T-helper 2 cell treated with Interferon-gamma antibody and Interleukin-4, amounts not matched to agents 5 μg/mL and 100 μg/mL, for 36 hours (primary cell): ENCODE results near the gene PREP.

Source experiments
- DNase-seq: peaks from one replicate; pipeline ENCODE4 v3.0.0; 2021; ENCODE audit warnings: low spot score
- H3K27ac Mint-ChIP-seq: one replicate; pipeline ENCODE4 v1.8.0; 2021; ENCODE audit warnings: mild to moderate bottlenecking, mixed read lengths
- H3K27me3 Mint-ChIP-seq: one replicate; pipeline ENCODE4 v1.8.0; 2021; ENCODE audit warnings: low read depth, mixed read lengths
- H3K36me3 Mint-ChIP-seq: one replicate; pipeline ENCODE4 v1.8.0; 2021; ENCODE audit warnings: low read depth, mixed read lengths
- H3K4me1 Mint-ChIP-seq: one replicate; pipeline ENCODE4 v1.8.0; 2021; ENCODE audit warnings: low read depth, mixed read lengths
- H3K4me3 Mint-ChIP-seq: one replicate; pipeline ENCODE4 v1.8.0; 2022; ENCODE audit warnings: mild to moderate bottlenecking, moderate library complexity, mixed read lengths
- H3K9me3 Mint-ChIP-seq: one replicate; pipeline ENCODE4 v1.8.0; 2021; ENCODE audit warnings: mixed read lengths

PREP gene

GRCh38 chr6:105273589-105273988 is 129.3 kb downstream of the PREP start:
- peaks cover 3% of the 10 kb centered on the region for H3K27me3 Mint-ChIP-seq
- DNase-seq: no peak
- no peaks in the 10 kb centered on the region for H3K4me1 Mint-ChIP-seq
- H3K36me3 Mint-ChIP-seq: peaks cover 18% of the 10 kb centered on the region
- H3K27ac Mint-ChIP-seq: no peak overlapping the region
- no peak overlapping the region for H3K4me3 Mint-ChIP-seq
- no peaks in the 10 kb centered on the region for H3K9me3 Mint-ChIP-seq

- H3K27me3 Mint-ChIP-seq: peaks cover 3% of the 10 kb centered on the region
- no peaks in the 10 kb centered on the region for H3K9me3 Mint-ChIP-seq
- H3K4me1 Mint-ChIP-seq: no peaks in the 10 kb centered on the region
- peaks cover 14% of the 10 kb centered on the region for H3K36me3 Mint-ChIP-seq
- H3K4me3 Mint-ChIP-seq: no peak overlapping the region
- no peak overlapping the region for H3K27ac Mint-ChIP-seq
- DNase-seq: no peak
Observed at GRCh38 chr6:105272786-105273185, 130.1 kb downstream of the PREP start.

DNA sequence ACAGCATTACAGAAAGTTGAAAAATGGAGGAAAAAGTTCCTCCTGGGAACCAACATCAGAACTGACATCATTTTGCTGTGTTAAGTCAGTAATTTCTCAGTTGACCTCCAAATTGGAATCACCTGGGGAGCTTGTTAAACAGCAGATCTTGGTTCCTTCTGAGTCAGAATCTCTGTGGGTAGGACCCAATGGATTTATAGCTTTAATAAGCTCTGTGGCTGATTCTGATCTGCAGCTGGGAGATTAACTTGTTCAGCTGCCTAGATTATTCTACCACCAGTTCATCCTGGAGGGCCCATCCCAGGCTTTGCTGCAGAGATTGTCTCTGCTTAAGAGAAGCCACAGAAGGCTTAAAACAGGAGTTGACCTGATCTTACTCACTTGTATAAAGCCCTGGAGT is 132.4 kb downstream of the PREP start:
- Mint-ChIP-seq H3K36me3 (no peaks in the 10 kb centered on the region), H3K4me1 (no peaks in the 10 kb centered on the region), H3K4me3 (no peak overlapping the region), H3K27me3 (peaks cover 10% of the 10 kb centered on the region), H3K27ac (no peak overlapping the region), H3K9me3 (peaks cover 5% of the 10 kb centered on the region)
- no peak for DNase-seq

GRCh38 chr6:105269390-105269789 is 133.5 kb downstream of the PREP start:
- Mint-ChIP-seq H3K9me3 (peaks cover 5% of the 10 kb centered on the region), H3K36me3 (no peaks in the 10 kb centered on the region), H3K27me3 (peaks cover 10% of the 10 kb centered on the region), H3K27ac (no peak overlapping the region), H3K4me3 (no peak overlapping the region), H3K4me1 (no peaks in the 10 kb centered on the region)
- DNase-seq: no peak

GRCh38 chr6:105263685-105264610 is 138.9 kb downstream of the PREP start:
- DNase-seq: no peak
- Mint-ChIP-seq H3K36me3 (no peaks in the 10 kb centered on the region), H3K27ac (no peak overlapping the region), H3K9me3 (peaks cover 5% of the 10 kb centered on the region), H3K4me3 (no peak overlapping the region), H3K27me3 (peaks cover 11% of the 10 kb centered on the region), H3K4me1 (no peaks in the 10 kb centered on the region)

DNA sequence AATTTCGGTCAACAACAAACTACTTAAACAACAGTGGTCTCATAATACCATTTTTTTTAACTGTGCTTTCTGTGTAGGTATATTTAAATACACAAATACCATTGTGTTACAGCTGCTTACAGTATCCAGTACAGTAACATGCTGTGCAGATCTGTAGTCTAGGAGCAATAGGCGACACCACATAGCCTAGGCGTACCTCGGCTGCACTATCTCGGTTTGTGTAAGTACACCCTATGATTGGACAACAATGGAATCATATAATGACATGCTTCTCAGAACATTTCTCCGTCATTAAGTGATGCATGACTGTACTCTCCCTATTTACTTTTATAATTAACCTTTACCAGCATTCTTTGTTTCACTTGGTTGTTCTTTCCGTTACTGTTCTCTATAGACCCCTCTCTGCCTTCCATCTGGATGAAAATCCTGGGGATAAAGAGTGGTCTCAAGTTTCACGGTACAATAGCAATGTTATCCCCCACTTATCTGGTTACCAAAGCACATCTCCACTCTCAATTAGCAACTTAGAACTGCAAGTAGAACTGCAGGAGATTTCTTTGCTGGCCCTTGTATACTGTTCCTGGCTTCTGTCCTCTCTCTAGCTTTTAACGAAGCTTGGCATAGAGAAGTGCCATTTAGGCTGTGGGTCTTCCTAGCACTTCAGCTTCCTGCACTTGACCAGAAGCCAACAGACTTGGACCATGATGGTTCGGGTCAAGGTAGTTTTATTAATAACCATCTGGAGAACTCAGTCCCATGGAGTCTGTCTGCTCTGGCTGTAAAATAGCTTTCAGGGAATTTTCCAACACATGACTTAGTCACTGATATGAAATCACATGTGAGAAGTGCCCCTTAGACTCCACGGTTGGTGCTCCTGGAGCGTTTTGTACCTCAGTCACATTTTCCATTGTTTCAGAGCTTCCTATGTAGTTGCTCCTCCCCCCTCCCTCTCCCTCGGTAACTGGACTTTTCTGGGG is 142.7 kb downstream of the PREP start:
- Mint-ChIP-seq H3K27ac (no peak overlapping the region), H3K27me3 (peaks cover 5% of the 10 kb centered on the region), H3K4me3 (no peak overlapping the region), H3K36me3 (no peaks in the 10 kb centered on the region), H3K4me1 (peaks cover 4% of the 10 kb centered on the region), H3K9me3 (no peaks in the 10 kb centered on the region)
- no peak for DNase-seq

DNA sequence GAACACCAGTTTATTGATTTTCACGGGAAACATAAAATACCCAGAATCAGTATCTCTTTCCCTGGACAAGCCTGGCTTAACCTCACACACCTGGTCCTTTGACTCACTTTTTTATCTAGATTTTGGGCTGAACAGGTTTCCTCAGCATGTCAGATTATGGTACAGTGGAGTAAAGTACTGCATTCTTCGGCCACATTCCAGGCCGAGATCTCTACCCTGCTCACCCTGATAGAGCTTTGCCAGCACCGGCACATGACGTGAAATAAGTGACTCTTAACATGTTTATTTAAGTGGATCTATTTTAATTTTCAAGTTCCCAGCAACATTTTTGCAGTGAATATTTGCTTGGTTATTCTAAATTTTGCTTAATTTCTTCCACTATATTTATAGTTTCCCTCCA is 144.1 kb downstream of the PREP start:
- no peaks in the 10 kb centered on the region for H3K9me3 Mint-ChIP-seq
- H3K4me3 Mint-ChIP-seq: no peak overlapping the region
- no peak for DNase-seq
- peaks cover 5% of the 10 kb centered on the region for H3K27me3 Mint-ChIP-seq
- peaks cover 4% of the 10 kb centered on the region for H3K4me1 Mint-ChIP-seq
- no peak overlapping the region for H3K27ac Mint-ChIP-seq
- no peaks in the 10 kb centered on the region for H3K36me3 Mint-ChIP-seq

- H3K4me1 Mint-ChIP-seq: peaks cover 4% of the 10 kb centered on the region
- no peak overlapping the region for H3K27ac Mint-ChIP-seq
- DNase-seq: no peak
- H3K9me3 Mint-ChIP-seq: no peaks in the 10 kb centered on the region
- no peak overlapping the region for H3K4me3 Mint-ChIP-seq
- peaks cover 7% of the 10 kb centered on the region for H3K27me3 Mint-ChIP-seq
- H3K36me3 Mint-ChIP-seq: no peaks in the 10 kb centered on the region
Observed at GRCh38 chr6:105257340-105257739, 145.5 kb downstream of the PREP start.

DNA sequence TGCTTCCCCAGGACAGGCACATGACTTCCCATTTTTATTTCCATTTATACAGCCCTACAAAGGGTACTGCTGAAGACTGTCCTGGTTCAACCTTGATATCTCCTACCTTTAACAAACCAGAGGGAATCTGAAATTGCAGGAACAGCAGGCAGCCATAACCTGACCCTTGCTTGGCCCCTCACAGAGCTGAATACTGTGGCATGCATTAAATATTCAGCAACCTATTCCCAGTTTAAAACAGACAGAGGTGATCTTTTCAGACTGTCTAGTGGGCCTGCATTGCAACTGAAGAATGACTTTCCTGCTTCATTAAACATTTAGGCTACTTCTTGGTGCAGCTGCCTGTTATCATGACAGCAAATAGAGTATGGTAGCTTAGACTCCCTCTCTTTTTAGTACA is 146.3 kb downstream of the PREP start:
- Mint-ChIP-seq H3K9me3 (no peaks in the 10 kb centered on the region), H3K27ac (no peak overlapping the region), H3K4me3 (no peak overlapping the region), H3K27me3 (peaks cover 8% of the 10 kb centered on the region), H3K36me3 (no peaks in the 10 kb centered on the region), H3K4me1 (peaks cover 4% of the 10 kb centered on the region)
- no peak for DNase-seq

DNA sequence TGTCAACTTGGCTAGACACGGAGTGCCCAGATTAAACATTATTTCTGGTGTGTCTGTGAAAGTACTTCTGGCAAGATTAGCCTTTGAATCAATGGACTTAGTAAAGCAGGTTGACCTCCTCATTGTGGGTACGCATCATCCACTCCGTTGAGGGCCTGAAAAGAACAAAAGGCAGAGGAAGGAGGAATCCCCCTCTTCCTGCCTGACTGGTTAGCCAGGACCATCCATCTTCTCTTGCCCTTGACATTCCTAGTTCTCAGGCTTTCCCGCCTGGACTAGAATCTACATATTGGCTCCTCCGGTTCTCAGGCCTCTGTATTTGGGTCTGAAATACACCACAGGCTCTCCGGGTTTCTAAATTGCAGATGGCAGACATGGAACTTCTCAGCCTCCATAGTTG is 149.1 kb downstream of the PREP start:
- no peak for DNase-seq
- H3K9me3 Mint-ChIP-seq: no peaks in the 10 kb centered on the region
- H3K27ac Mint-ChIP-seq: no peak overlapping the region
- no peaks in the 10 kb centered on the region for H3K36me3 Mint-ChIP-seq
- no peak overlapping the region for H3K4me3 Mint-ChIP-seq
- H3K27me3 Mint-ChIP-seq: peaks cover 5% of the 10 kb centered on the region
- H3K4me1 Mint-ChIP-seq: peaks cover 4% of the 10 kb centered on the region

- no peak overlapping the region for H3K4me3 Mint-ChIP-seq
- no peak for DNase-seq
- no peak overlapping the region for H3K27ac Mint-ChIP-seq
- peaks cover 5% of the 10 kb centered on the region for H3K27me3 Mint-ChIP-seq
- no peaks in the 10 kb centered on the region for H3K4me1 Mint-ChIP-seq
- no peaks in the 10 kb centered on the region for H3K36me3 Mint-ChIP-seq
- no peaks in the 10 kb centered on the region for H3K9me3 Mint-ChIP-seq
Observed at GRCh38 chr6:105251689-105252088, 151.2 kb downstream of the PREP start.

DNA sequence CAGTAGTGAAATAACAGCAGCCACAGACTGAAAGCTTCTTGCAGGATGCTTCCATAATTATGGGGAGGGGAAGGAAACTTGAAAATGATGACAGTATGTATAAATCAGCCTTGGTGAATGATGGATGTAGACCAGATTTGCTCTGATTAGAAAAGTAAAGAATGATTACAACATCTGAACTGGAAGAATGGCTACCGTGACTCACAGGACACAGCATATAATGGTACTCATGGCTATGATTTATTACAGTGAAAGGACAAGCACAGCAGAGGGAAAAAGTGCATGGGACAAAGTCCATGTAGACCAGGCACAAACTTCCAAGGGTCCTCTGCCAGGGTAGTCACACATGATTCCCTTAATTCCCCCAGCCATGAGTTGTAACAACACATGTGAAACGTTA is 152.3 kb downstream of the PREP start:
- peaks cover 4% of the 10 kb centered on the region for H3K27me3 Mint-ChIP-seq
- no peak overlapping the region for H3K27ac Mint-ChIP-seq
- no peaks in the 10 kb centered on the region for H3K36me3 Mint-ChIP-seq
- H3K9me3 Mint-ChIP-seq: no peaks in the 10 kb centered on the region
- DNase-seq: no peak
- H3K4me3 Mint-ChIP-seq: no peak overlapping the region
- no peaks in the 10 kb centered on the region for H3K4me1 Mint-ChIP-seq

- Mint-ChIP-seq H3K4me1 (no peaks in the 10 kb centered on the region), H3K9me3 (no peaks in the 10 kb centered on the region), H3K27me3 (peaks cover 21% of the 10 kb centered on the region), H3K27ac (no peak overlapping the region), H3K36me3 (no peaks in the 10 kb centered on the region), H3K4me3 (no peak overlapping the region)
- DNase-seq: no peak
Observed at GRCh38 chr6:105243487-105243886, 159.4 kb downstream of the PREP start.

DNA sequence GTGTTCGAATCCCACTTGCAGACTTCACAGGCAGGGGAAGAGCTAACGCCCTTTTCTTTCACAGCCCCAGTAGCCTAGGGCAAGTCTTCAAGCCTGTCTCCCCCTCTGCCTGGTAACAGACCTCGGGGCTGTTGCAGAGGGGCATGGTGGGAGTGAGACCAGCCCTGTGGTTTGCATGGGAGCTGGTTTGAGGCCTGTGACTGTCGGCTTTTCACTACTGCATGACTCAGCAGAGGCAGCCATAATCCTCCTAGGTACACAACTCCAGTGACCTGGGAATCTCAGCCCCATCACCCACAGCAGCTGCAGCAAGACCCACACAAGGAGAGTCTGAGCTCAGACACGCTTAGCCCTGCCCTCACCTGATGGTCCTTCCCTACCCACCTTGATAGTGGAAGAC is 167.7 kb downstream of the PREP start:
- H3K36me3 Mint-ChIP-seq: no peaks in the 10 kb centered on the region
- H3K4me3 Mint-ChIP-seq: no peak overlapping the region
- H3K27ac Mint-ChIP-seq: no peak overlapping the region
- peaks cover 19% of the 10 kb centered on the region for H3K9me3 Mint-ChIP-seq
- H3K4me1 Mint-ChIP-seq: no peaks in the 10 kb centered on the region
- peaks cover 26% of the 10 kb centered on the region for H3K27me3 Mint-ChIP-seq
- no peak for DNase-seq
